Kidney tubule cell (primary cell): Measurements from ENCODE around the gene GPR137B.

Experiments
- DNase-seq: peaks from one replicate; pipeline ENCODE4 v3.0.0-alpha.2; 2018; ENCODE audit warnings: low spot score

Gene GPR137B

GRCh38 chr1:236114076-236114747 is 28.1 kb upstream of the GPR137B start:
- DNase-seq = no peak

GRCh38 chr1:236117710-236118109 is 24.6 kb upstream of the GPR137B start:
- no peak for DNase-seq

GRCh38 chr1:236119943-236120484 is 22.3 kb upstream of the GPR137B start:
- DNase-seq = no peak

- no peak for DNase-seq
These were observed 21.6 kb upstream of the GPR137B start for GRCh38 chr1:236120721-236121153.

- no peak for DNase-seq
These were observed 20.2 kb upstream of the GPR137B start for GRCh38 chr1:236122176-236122575.

GRCh38 chr1:236123563-236123962 is 18.8 kb upstream of the GPR137B start:
- no peak for DNase-seq

GRCh38 chr1:236124965-236125364 is 17.4 kb upstream of the GPR137B start:
- DNase-seq = no peak

- no peak for DNase-seq
These were observed 15.3 kb upstream of the GPR137B start for GRCh38 chr1:236127045-236127444.

- DNase-seq = peak; percentile 51
These were observed 13.6 kb upstream of the GPR137B start for GRCh38 chr1:236128646-236129178.

- no peak for DNase-seq
These were observed 13.0 kb upstream of the GPR137B start for GRCh38 chr1:236129306-236129705.

GRCh38 chr1:236130372-236130771 is 12.0 kb upstream of the GPR137B start:
- DNase-seq = no peak

- no peak for DNase-seq
These were observed 10.4 kb upstream of the GPR137B start for GRCh38 chr1:236131916-236132315.

GRCh38 chr1:236132420-236133046 is 9.8 kb upstream of the GPR137B start:
- DNase-seq = no peak

GRCh38 chr1:236133339-236133738 is 9.0 kb upstream of the GPR137B start:
- no peak for DNase-seq

GRCh38 chr1:236133802-236134201 is 8.5 kb upstream of the GPR137B start:
- no peak for DNase-seq

GRCh38 chr1:236137285-236137852 is 5.0 kb upstream of the GPR137B start:
- DNase-seq = no peak

- DNase-seq = no peak
These were observed 2.8 kb upstream of the GPR137B start for GRCh38 chr1:236139495-236139894.

GRCh38 chr1:236140705-236141446 is 1.5 kb upstream of the GPR137B start:
- peak; percentile 24 for DNase-seq

GRCh38 chr1:236141447-236142252 is 689 bp upstream of the GPR137B start:
- DNase-seq = peak; percentile 55

GRCh38 chr1:236143104-236143948 is 987 bp downstream of the GPR137B start:
- DNase-seq = peak; percentile 38
